DND-41 (cell line): Measurements from ENCODE around the gene PANK4.

Source experiments
- CTCF ChIP-seq: IDR thresholded peaks from 2 replicates; pipeline ENCODE4 v1.5.1; 2012; ENCODE audit warnings: borderline replicate concordance, low read length, moderate library complexity, mild to moderate bottlenecking; ENCODE audit not compliant: poor library complexity, severe bottlenecking; ENCODE audit errors: extremely low read depth
- EZH2 ChIP-seq: IDR thresholded peaks from 3 replicates; pipeline ENCODE4 v1.6.1; 2012; ENCODE audit warnings: borderline replicate concordance, low read depth, mild to moderate bottlenecking, moderate library complexity, low read length, inconsistent platforms; ENCODE audit not compliant: severe bottlenecking

GRCh38 chr1:2494323-2494693, 32.1 kb downstream of the PANK4 start:
- TF ChIP-seq EZH2 (no peak), CTCF (no peak)
